GM19193 (cell line): ENCODE data around the gene OXNAD1.

ENCODE experiments used
- POLR2A ChIP-seq: IDR thresholded peaks from 4 replicates; pipeline ENCODE4 v1.6.1; 2011; ENCODE audit not compliant: insufficient read depth, insufficient read length; ENCODE audit errors: extremely low read depth

OXNAD1 gene

DNA sequence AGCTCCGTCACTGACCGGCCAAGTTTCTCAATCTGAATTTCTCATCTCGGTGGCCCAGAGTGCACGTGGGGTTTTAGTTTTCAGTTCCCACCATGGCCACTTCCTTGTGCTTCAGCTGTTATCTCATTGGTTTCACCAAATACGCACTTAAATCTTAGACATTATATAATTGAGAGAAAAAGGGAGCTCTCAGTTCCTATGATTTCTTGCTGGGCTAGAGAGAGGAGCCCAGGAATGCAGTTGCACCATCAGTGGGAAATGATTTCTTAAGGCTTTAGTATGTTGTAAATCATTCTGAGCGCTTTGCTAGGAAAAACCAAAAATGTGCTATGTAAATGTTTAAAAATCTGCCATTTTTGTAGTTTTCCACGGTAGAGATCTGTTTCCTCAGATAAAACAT, 53.2 kb downstream of the OXNAD1 start:
- no peak for TF ChIP-seq POLR2A

DNA sequence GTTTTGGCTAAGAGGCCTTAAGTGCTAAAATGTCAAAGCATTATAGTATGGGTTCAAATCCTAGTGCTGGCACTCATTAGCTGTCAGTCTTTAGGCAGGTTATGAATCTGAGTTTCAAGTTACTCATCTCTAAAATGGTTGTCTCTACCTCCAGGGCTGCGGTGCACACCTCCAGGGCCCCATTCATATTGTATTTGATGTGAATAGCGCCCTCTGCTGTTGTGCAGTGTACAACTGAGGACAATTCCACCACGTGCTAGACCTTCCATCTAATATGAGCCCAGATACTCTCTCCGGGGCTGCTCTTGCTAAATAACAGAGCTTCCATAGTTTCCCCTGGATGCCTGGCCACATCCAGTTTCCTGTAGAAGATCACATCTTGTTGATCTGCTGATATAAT, 54.3 kb downstream of the OXNAD1 start:
- TF ChIP-seq POLR2A: no peak

DNA sequence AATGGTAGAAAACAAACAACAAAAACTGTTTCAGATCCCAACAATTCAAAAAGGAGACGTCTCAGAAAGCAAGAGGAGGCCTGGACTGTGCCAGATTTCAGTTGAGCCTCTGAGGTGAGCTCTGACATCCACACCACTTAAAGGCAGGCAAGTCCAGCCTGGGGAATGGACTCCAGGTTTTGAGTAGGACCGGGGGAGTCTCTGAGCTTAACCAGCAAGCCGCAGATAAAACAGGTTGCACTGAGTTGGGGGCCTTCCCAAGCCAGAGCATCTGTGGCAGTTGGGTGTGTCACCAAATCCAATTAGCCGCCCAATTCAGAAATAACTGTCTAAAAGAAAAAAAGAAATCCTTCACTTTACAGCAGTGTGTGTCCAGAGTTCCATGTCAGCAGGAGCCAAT, 54.7 kb downstream of the OXNAD1 start:
- TF ChIP-seq POLR2A: no peak

DNA sequence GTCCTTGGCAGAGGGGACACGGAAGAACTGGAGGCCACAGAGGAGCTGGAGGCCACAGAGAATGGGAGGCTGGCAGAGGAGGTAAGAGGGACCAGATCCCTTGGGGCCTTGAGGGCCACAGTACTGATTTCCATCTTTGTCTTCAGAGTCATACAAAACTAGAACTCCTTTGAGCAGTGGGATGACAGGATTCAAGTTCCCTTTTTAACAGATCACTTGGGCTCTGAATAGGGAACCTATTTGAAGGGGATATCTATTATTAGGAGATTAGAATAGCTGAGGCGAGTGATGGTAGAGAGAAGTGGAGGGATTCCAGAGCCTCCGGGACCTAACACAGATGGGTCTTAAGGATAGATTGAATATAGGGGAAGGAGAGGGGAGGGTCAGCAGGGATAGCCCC, 55.7 kb downstream of the OXNAD1 start:
- no peak for TF ChIP-seq POLR2A

DNA sequence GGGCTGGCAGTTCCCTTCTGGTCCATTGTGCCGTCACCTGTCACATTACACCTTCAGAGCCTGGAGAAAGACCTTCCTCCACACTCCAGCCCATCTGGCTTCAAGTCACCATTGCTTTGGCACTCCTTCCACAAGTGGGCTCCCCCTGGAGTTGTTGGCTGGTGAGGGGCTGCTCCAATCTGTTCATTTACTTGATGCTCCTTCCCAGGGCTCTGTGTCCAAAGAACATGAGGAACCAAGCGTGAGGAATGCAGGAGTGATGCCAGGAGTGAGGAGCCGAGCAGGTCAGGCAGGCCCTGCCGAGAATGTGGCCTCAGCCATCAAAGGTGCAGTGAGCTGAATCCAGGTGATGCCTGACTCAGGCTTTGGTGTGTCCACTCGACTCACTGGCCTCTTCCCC, 57.2 kb downstream of the OXNAD1 start:
- no peak for TF ChIP-seq POLR2A

DNA sequence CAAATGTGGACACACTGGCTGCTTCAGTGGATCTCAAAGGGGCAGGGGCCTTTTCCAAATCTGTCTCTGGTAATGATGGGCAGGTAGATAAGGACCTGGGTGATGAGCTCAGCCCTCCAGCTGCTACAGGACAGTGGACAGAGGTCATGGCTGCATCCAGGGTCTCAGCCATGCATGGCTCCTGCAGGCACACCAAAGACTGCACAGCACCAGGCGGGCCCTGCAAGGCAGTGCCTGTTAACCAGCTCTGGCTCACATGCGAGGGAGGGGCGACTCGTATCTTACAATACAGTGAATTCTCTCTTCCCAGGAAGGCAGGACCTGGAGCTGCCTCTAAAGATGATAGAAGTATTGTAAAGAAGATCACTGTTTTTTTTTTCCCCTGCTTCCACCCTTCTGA, 58.7 kb downstream of the OXNAD1 start:
- TF ChIP-seq POLR2A: no peak

DNA sequence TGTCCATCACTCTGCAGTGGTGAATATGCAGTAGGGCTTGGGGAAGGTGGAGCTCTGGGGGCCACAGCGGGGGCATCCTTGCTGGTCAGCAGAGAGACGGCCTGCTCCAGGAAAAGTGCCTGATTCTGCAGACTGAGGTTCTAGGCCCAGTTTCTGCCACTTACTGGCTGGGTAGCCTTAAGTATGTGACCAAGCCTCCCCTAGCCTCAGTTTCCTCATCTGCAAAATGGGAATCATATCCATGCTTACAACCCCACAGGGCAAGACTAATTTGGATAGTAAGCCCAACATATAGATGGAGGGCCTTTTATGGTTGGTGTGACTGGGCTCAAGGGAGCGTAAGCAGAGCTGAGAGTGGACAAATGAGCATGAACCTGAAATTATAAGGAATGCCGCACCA, 60.8 kb downstream of the OXNAD1 start:
- TF ChIP-seq POLR2A: no peak

DNA sequence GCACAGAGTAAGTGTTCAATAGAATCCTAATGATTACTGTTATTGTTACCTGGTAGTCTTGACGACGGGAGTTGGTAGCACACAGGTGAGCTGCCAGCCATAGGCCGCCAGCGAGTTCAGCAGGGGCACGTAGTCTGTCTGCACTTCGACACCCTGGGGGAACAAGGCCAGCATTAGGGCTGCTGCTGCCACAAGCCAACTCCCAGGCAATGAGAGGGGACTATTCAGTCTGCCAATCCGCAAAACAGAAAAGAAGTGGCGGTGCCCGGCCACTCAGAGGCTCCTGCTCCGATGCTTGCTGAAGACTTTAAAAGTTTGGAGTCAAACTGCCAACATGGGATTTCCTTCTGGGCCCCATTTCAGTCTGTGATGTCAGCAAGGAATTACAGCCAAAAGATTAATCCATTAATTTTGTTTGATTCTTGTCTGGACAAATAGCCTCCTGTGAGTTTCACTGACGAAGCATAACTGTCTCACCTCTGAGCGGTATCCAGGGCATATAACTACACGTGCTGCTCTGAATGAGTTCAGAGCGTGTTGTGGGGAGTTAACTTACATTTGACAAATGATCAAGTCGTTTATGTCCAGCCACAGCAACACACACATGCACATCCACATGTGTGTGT, 61.8 kb downstream of the OXNAD1 start:
- no peak for TF ChIP-seq POLR2A

DNA sequence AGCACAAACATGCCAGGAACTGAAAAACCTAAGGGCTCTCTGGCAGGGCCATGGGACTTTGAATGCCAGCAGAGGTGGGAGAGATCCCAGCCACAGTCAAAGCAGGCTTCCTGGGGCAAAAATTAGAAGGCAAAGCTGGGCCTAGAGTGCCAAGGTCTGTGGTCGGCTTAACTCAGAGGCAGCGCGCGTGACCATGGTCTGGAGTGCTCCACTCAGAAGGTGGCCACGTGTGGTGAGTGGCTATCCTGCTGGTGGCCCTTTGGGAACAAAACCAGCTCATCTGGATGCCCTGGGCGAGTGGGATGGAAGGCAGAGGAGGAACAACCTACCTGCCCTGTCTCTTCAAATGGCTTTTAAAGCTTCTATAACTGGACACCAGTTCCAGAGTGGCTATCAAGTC, 63.1 kb downstream of the OXNAD1 start:
- peak; percentile 21 for TF ChIP-seq POLR2A

DNA sequence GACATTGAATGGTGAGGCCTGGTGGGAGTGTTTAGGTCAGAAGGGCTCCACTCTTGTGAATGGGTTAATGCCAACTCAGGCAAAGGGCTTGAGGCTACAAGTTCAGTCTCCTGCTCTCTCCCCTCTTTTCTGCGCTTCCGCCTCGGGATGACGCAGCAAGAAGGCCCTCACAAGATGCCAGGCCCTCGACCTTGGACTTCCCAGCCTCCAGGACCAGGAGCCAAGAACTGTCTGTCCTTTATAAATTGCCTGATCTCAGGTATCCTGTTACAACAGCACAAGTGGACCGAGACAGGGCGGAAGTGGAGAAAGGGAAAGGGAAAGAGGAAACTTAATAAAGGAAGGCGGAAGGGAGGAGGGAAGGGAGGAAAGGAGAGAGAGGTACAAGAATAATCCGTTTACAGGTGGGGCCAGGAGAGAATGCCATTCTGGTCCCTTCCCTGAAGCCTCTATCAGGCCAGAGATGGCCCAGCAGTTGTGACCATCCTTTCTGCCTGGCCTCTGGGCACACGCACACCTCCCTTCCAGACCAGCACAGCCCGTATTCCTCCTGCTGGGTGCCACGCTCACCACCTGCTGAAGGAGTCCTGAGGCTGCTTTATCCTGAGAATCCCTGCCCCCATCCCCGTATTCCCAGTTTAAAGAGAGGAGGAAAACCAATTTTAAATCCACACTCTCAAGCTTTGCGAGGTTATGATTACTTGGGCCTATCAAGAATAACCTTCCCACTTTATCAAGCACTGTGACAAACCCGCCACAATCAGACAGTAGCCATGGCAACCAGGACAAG, 64.2 kb downstream of the OXNAD1 start:
- no peak for TF ChIP-seq POLR2A

DNA sequence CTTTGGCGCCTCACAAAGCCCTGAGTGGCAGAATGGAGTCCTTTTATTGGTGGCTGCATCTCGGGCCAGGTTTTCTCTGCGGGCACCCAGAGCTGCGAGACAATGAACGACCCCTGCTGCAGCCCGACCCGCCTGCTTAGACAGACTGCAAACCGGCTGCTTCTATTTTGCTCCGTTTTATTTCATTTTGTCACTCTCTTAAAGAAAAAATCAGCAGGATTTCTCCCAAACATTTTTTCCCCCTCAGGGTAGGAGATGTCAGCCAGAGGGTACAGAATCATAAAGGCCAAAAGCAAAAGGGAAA, 64.8 kb downstream of the OXNAD1 start:
- TF ChIP-seq POLR2A: no peak

DNA sequence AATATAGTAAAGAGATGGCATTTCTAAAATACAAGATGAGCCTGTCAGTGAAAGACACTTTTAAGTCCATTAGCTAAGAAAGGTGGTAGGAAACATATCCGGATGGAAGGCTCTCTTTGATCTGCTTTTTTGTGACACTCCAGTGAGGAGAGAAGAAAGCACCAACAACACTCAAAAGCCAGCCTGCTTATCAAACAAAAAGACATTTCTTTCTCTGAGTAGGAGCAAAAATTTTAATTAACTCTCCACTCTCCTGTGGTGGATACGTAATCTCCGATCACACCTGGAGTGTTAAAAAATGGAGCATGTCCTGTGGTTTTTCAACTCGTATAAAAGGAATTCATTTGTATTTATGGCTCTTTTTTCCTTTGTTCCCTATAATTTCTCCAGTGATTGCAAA, 65.3 kb downstream of the OXNAD1 start:
- TF ChIP-seq POLR2A: no peak

DNA sequence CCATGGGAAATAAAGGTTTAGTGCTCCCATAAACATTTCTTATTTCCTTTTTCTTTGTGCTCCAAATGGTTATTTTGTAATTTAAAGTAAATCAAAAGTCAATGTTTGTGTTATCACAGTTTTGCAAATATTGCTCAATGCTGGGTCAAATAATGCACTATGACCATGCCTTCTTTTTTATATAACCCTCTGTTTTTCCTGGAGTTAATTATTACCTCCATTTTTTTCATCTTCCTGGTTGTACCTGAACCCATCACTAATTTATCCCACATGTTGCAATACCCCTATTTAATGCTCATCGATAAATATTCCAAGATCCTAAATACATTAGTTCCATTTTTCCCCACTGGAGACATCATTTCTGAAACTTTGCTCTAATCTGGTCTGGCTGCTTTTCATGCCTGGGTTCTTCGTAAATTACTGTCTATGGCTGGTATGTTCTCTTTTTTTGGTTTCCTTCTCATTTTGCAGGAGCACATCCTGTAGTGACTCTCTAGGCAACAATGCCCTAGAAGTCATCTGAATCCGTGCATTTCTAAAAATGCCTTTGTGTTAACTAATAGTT, 66.4 kb downstream of the OXNAD1 start:
- TF ChIP-seq POLR2A: no peak

DNA sequence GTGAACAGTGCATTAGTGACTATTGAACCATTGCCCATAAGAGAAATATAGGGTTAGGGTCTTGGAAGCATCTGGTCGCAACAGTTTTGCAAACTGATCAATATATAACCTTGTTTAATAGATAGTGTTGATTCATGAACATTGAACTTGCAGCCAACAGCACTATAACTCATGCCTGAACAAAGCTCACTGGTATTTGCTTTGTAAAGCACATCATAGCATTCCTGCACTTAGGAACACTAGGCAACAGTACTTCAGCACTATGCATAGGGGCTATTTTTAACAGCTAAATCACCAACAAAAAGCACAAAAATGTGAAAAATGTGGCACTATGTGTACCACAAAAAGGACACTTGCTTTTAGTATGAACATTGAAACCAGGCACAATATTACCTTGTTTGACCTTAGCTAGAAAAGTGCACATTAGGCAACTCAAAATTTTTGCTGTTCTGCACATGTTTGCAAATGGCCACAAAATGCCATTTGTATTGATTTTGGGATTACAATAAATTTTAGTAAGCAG, 68.0 kb downstream of the OXNAD1 start:
- TF ChIP-seq POLR2A: no peak

DNA sequence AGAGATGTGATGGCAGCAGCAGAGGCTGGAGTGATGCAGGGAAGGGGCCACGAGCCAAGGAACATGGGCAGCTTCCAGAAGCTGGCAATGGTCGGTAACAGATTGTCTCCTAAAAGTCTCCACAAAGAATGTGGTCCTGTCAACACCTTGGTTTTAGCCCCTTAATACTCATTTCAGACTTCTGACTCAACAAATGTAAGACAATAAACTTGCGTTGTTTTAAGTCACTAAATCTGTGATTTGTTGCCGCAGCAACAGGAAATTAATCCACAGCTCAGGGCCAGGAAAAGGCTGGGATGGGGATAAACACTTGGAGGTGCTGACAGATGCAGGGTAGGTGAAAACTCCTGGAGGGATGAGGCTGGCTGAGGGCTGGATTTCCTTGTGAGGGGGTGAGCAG, 69.9 kb downstream of the OXNAD1 start:
- no peak for TF ChIP-seq POLR2A

DNA sequence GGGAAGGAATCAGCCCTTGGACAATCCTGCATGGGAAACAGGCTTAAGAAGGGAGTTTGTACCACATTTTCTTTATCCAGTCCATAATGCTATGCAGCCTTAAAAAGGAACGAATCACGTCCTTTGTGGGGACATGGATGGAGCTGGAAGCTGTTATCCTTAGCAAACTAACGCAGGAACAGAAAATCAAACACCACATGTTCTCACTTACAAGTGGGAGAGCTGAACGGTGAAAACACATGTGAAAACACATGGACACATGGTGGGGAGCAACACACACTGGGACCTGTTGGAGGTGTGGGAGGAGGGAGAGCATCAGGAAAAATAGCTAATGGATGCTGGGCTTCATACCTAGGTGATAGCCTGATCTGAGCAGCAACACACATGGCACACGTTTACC, 70.3 kb downstream of the OXNAD1 start:
- no peak for TF ChIP-seq POLR2A
